Activated CD8-positive, alpha-beta memory T cell treated with anti-CD3 and anti-CD28 coated beads, Interleukin-2, amount 50 U/mL, for 4 hours (primary cell): ENCODE data around the gene ALDH1B1.
"Not testable (repeated sequence)": the region's sequence is repeated elsewhere in the genome, so short reads cannot be mapped to it uniquely, and the experiment has no call there.

Experiments used
- DNase-seq: peaks from one replicate; pipeline ENCODE4 v3.0.0-alpha.2; 2020

ALDH1B1 gene

DNA sequence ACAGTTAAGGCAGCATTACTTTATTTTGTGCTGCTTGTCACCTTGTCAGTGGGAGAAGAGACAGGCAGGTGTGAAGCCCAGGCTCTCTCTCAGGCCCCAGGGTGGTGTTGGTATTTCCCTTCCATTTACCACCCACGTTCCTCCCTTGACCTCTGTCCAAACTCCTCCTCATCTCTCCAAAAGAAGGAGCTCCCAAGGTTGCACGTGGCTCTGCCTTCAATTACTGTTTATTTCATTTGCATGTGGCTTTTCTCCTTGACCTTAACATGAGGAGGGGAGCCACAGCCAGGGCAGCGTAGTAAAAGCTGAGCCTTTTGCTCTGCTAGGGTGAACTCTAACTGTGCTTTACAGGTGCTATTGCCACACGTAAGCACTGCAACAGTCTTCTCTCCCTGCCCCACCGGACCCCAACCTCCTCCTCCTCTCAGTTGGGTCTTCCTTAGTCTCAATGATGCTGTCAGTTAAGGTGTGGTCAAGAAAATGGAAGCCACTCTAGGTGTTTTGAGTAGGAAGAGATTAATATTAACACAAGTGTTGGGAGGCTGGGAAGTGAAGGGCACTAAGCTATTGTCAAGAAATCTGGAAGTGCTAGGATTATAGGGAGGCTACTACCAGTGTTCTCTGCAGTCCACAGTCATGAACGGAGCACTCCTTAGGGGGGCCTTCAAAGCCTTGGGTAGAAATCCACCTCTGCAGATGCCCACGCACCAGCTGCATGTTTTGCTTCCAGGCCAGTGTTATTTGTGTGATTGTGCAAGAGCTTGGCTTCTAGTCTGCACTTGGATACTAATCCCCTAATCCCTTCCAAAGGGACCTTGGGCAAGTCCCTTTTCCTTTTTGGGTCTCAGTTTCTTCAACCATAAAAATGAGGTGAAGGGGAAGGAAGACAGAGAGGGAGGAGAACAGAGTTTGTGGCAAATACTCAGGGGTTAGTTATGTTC lies 3.9 kb upstream of the ALDH1B1 start:
- DNase-seq, result no peak

DNA sequence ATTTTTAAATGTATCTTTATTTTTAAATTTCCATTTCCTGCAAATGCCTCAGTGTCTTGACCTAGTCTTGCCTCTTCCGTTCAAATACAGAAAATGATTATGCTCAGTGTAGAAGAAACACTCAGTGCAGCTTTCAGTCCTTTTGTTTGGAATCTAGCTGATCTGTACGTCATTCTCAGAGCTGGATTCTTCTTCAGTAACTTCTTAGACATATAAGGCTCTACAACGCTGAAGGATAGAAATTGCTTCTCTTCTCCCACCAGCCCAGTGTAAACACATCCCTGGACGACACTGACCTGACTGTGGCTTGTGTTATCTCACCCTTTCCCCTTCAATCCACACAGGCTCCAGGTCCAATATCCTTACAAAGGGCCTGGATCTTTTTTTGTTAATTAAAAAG lies 3.2 kb upstream of the ALDH1B1 start:
- no peak for DNase-seq

DNA sequence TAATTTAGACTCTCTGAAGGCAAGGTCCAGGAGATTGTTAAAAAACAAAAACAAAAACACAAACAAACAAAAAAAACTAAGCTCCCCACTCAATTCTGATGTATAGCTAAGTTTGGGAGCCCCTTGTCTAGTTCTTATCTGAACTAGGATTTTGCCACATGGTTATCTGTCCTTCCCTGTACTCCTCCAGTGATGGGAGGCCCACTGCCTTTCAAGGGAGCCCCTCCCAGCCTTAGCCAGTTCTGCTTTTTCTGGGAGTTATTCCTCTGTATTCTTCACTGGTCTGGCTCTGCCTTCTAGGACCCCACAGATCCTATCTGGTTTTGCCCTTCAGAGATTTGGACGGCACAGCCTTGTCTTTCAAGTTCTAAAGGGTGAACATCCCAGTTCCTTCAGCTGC lies 2.1 kb upstream of the ALDH1B1 start:
- no peak for DNase-seq

DNA sequence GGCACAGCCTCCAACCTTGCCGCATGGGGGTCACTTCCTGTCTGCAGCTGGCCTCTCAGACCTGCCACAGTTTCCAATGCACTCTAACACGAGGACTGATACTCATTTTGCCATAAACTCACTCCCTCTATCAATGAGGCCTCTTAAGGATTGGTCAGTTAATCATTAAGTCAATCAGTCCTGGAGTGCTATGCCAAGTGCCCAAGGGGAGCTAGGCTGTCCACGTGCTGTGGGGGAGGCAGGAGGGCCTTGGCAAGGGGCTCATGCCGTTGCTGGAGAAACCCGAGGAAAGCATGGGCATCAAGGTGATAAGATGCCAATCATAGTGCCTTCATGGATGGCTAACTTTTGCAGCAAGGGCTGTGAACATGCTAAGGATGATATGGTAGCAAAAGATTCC lies 1.7 kb upstream of the ALDH1B1 start:
- no peak for DNase-seq

DNA sequence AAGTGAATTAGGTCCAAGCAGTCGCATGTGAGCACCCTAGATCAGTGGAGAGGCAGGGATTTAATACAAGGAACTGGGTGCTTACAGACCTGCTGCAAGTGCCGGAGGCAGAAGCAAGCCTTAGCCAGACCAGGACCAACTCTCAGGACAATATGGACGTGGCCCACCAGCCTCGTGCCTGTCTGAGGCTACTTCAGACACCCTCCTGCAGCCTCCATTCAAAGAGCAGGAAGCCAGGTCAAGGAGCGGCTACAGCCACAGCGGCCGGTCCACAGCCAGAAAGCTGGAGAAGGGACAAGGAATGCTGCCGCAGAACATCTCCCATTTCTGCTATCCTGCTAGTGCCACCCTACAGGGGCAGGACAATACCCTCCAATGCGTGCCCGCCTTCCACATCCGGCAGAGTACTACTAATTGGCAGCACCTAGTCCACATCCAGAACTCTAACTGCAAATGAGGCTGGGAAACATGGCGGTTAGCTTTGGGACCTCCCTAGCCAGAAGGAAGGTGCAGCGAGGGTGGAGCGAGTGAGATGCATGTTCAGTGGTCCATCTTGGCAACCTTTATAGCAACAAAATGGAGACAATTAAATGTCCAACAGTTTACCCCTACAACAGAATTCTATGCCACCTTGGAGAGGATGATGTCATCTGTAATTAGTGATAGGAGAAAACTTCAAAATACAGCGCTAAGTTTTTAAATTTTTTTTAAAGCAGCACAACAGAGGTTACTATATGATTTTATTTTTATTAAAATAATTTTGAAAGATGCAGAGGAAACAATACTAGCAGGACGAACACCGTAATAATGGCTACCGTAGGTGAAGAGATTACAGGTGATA lies 1.0 kb upstream of the ALDH1B1 start:
- no peak for DNase-seq

DNA sequence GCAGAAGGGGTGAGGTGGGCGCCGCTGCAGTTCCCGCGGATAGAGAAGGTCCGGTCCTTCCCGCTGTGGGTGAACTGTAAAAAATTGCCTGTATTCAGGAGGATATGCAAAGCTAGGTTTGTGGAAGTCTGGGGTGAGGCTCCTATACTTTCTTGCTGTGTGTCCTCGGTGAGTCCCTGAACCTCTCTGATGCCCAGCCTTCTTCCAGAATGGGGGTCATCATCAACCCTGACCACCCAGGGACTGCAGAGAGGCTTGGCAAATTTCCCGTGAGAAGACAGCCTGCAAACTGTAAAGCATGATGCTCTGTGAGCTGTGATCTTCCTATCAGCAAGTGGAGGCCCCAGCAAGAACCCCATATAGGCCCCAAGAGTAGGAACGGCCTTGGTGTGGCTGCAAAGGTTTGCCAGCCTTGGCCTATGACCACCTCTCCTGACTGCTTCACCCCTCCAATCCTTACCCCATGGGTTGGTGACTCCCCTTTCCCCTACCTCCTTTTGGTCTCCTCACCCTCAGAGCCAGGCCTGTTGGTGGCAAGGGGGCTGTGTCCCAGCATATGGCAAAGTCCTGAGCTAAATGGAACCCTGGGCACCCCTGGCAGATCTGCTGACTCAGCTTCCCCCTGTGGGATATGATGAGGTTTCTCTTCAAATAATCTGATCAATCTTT lies 760 bp downstream of the ALDH1B1 start:
- DNase-seq, result no peak

DNA sequence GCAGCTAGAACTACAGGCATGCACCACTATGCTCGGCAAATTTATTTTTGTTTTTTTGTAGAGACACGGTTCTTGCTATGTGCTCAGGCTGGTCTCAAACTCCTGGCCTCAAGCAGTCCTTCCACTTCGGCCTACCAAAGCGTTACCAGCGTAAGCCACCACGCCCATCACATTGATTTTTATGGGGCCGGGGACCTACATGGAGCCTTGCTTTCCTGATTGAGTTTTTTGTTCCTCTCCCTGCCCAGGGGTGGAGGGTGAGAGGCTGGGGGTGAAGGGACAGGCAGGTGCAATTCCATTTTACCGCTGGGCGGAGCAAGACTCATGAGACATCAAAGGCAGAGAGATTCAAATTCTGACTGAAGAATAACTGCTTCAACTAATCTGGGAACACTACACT lies 1.9 kb downstream of the ALDH1B1 start:
- DNase-seq, result no peak

DNA sequence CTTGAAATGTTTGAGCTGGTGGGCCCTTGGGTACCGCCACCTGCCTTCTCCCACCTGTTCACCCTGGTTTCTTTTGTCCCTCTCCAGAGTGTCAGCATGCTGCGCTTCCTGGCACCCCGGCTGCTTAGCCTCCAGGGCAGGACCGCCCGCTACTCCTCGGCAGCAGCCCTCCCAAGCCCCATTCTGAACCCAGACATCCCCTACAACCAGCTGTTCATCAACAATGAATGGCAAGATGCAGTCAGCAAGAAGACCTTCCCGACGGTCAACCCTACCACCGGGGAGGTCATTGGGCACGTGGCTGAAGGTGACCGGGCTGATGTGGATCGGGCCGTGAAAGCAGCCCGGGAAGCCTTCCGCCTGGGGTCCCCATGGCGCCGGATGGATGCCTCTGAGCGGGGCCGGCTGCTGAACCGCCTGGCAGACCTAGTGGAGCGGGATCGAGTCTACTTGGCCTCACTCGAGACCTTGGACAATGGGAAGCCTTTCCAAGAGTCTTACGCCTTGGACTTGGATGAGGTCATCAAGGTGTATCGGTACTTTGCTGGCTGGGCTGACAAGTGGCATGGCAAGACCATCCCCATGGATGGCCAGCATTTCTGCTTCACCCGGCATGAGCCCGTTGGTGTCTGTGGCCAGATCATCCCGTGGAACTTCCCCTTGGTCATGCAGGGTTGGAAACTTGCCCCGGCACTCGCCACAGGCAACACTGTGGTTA lies 3.3 kb downstream of the ALDH1B1 start:
- DNase-seq, result no peak

DNA sequence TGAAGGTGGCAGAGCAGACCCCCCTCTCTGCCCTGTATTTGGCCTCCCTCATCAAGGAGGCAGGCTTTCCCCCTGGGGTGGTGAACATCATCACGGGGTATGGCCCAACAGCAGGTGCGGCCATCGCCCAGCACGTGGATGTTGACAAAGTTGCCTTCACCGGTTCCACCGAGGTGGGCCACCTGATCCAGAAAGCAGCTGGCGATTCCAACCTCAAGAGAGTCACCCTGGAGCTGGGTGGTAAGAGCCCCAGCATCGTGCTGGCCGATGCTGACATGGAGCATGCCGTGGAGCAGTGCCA lies 3.8 kb downstream of the ALDH1B1 start:
- no peak for DNase-seq

DNA sequence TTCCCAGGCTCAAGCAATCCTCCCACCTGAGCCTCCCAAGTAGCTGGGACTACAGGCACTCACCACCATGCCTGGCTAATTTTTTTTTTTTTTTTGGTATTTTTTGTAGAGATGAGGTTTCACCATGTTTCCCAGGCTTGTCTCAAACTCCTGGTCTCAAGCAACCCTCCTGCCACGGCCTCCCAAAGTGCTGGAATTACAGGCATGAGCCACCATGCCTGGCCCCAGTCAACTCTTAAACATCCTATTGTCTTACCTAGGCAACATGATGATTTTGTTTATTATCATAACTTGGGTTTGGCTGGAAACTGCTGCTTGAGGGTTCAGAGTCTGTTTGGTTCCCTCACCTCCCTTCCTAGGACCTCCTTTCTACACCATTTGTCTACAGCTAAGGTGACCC lies 6.7 kb downstream of the ALDH1B1 start:
- not testable (repeated sequence) for DNase-seq

DNA sequence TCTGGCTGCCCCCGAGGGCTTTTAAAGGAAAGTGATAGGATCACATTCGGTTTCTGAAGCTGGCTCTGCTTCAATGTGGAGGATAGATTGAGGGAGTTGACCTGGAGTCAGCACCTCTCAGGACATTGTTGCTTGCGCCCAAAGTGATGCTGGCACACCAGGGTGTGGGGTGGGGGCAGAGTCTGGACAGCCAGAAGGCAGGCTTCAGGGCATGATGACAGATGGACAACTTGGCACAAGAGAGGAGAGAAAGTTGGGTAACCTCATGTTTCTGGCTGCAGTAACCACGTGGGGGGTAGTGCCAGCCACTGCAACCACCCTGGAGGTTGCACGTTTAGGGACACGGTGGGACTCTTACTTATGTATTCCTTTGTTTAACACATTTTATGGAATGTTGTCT lies 9.5 kb downstream of the ALDH1B1 start:
- no peak for DNase-seq

DNA sequence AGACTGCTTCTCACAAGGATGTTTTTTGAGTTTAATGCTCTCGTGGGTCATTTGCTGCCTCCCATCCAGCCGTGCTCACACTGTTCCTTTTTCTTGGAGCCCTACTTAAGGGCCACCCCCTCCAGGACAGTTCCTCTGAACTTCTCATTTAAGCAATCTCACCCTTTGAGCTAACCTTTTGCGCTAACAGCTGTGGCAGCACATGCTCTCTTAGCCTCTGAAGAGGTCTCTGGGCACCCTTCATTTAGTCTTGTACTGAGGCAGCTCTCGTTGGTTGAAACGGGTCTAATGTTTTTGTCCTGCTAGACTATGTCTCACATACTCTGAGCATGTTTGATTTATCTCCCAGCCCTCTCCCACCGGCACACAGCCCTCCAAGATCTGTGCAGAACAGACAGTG lies 11.8 kb downstream of the ALDH1B1 start:
- DNase-seq, result no peak

DNA sequence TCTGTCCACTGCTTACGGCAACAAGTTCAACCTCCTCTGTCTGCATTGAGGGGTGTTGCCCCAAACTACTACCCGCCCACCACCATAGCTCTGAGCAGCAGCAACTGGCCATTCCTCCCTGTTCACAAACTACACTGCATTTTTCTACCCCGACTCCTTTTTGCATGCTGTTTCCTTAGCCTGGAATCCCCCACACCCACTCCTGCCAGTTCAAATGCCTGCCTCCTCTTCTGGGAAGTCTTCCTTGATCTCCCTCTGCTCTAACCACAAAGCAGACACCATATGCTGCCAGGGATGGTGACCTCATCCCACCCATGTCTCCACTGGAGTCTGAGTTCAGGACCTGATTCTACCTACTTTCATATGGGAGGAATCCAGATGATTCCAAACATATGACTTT lies 13.3 kb downstream of the ALDH1B1 start:
- DNase-seq, result no peak

DNA sequence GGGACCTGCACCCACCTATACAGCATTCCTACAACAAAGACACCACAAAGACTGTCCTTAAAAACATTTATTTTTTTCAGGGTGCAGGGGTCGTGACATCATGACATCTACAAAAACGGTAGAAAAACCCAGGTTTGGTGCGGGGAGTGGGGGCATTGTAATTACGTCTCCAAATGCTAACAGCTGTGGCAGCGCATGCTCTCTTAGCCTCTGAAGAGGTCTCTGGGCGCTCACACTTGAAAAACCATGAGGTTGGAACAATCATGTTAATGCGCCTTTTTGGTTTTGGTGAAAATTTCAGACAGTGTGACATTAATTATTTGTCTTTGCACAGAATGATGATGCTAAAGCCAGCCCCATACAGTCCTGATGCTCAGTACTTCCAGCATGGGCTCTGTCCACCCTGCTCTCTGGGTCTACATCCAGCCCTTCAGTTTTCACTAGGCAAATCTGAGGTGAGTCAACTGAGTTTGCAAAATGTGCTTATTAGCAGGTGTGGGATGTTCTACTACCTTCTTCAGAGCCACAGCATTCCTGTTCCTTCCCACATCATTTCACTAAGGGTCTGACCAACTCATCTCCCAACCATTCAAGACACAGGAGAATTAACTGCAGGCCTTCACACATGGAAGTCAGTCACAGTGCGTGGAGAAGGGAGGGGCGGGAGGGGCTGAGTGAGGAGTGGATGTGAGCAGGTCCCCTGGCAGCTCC lies 14.1 kb downstream of the ALDH1B1 start:
- DNase-seq, result no peak

DNA sequence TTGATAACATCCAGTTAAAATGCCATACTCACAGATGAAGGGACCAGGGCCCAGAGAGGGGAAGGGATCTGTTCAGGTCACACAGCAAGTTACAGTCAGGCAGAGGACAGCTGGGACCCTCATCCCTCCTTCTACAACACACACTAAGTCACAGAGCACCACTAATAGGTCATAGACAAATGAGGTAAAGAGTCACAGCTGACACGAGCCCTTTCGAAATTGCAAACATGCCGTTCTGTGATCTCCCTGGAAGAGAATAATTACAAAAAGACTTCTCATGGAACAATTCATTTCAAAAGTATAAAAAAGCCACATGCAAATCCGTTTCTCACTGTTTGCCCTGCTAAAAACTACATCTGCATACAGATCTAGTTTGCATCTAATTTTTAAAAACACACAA lies 16.2 kb downstream of the ALDH1B1 start:
- no peak for DNase-seq

DNA sequence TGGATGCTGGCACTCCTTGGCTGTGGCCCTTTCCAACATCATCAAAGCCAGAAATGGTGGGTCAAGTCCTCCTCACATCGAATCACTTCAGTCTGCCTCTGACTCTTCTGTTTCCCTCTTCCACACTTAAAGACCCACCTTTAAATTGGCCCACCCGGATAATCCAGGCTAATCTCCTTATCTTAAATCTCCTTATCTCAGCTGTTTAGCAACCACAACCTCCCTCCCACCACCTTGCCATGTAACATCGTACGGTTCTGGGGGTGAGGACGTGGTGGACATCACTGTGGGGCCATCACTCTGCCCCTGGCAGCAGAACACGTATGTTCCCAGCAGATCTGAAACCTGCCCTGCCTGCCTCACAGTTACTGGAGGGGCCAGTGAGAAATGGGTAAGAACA lies 20.2 kb downstream of the ALDH1B1 start:
- DNase-seq, result no peak

DNA sequence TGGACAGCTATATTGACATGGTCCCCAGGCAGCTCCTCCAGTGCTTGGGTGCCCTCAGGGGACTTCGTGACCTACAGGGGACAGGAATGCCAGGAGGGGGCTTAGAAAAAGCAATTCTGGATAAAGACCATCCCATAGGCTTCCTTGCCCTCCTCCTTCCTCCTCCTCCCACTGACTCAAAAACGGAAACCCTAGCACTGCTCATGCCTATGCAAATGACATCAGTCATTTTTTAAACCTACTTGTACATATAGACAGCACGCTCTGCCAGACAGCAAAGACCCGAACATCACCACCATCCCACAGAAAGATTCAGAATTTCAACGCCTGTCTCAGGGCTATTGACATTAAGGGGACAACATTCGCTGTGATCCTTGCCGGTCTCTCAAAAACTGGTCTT lies 20.8 kb downstream of the ALDH1B1 start:
- DNase-seq, result no peak

DNA sequence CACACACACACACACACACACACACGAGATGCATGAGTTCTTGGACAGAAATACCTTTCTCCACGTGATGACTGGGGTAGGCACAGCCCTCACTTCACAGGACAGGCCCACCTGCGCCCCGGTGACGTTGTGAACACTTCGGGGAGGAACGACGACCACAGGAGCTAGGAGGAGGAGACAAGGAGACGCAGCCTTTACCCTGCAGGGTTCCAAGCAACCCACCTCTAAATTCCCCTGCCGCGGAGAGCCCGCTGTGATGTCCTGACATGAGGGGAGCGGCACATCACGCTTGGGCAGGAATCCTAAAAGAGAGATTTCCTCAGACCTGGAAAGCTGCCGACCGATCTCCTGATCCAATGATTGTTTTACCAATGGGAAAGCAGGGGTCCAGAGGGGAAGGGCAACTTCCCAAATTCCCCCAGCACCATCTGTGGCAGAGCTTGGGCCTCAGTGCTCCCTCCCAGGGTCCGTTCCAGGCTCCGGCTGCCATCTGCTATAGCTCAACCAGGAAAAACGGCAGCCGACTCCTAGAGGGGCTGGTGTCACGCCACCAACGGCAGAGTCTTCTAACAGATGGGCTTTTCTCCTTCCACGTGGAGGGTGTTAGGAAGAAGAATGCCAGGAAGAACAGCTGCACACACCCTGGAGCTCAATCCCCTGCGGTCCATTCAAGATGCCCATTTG lies 21.7 kb downstream of the ALDH1B1 start:
- DNase-seq, result no peak

DNA sequence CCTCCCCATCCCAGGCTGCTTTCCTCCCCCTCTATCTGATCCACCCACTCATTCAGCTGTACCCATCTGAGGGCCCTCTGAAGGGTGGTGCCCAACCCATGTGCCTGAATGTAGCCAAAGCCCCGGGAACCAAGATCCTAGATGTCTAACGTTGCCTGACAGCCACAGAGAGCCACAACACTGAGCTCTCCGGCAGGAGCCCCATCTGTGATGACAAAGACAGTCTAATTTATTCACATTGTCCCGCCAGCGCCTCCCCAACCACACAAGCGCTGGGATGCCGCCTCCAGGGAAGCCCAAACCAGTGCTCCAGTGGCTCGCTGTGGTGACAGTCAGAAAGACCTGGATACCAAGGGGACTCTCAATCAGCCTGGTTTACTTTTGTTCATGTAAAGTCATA lies 23.4 kb downstream of the ALDH1B1 start:
- DNase-seq, result no peak

DNA sequence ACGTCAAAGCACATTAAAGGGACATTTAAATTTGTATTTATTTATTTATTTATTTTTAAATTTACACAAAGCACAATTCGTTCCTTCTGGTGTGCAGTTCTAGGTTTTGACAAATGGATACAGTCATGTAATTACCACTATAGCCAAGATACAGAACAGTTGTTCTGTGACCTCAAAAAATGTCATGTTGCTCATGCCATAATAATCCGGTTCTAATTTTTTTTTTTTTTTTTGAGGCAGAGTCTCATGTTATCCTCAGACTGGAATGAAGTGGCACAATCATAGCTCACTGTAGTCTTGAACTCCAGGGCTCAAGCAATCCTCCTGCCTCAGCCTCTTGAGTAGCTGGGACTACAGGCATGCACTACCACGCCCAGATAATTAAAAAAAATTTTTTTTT lies 24.0 kb downstream of the ALDH1B1 start:
- no peak for DNase-seq

DNA sequence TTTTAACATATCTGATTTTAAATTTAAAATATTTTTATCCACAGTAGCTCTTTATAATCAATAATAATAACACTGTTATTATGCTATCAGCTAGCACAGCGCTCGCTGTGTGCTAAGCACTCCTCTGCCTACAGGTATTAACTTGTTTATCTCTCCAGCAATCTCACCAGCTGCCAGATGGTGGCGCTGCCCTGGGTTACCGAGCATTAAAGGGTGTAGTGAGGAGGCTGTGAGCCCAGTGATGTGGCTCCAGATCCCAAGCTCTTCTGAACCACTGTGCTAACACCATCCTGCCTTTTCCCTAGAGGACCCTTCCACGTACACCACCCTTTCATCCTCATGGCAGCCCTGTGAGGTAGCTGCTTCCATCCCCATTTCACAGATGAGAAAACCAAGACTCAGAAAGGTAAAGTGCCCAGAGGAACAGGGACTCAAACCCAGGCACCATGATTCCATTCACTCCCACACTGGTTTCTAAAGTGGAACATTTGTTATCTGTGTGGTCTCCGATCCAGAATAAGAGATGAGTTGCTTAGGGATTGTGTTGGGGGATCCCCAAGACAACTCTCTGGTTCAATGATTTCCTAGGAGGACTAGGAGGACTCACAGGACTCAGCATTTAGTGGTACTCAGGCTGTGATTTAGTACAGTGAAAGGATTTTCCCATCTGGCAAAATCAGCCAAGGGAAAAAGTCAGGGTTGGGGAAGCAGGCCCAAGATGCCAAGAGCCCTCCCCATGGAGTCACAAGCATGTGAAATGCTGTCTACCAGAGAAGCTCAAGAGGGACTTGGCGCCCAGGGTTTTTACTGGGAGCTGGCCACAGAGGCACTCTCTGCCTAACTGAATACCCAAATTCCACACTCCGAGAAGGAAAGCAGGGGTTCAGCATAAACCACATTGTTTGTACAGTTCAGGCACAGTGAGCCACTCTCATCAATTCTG lies 24.8 kb downstream of the ALDH1B1 start:
- DNase-seq, result no peak
